HCT116 (cell line): ENCODE results near the gene MOV10L1. TPM values are rescaled to one million over a fixed set of nuclear protein-coding genes. Genes with fewer than 3 reads are reported as not detected.

ENCODE experiments used
- ATAC-seq: fragments of 200-7000 bp; cut with Tn5 transposase; 2 replicates; pipeline ENCODE4 v1.9.1; 2020; ENCODE audit warnings: mild to moderate bottlenecking, moderate library complexity
- BruUV-seq: library from RNA; stranded (reverse); fragments of 400-500 nt; replicated peaks from 2 replicates; lab custom pipeline; 2021; lab: Mats Ljungman, UMichigan
- CTCF ChIA-PET: fragments of 300-600 bp; sonication (Branson Sonifier 250); formaldehyde crosslinking; loops from one replicate; lab custom pipeline; 2021; ENCODE audit warnings: antibody characterized with exemption; lab: Charles Lee
- POLR2A ChIA-PET: fragments of 300-600, 350-600 bp; sonication (Branson Sonifier 250); formaldehyde crosslinking; loops from one replicate; lab custom pipeline; 2021; ENCODE audit warnings: antibody characterized with exemption; lab: Charles Lee
- RAD21 ChIA-PET, 2 experiments: fragments of 300-600 bp; sonication (Branson Sonifier 250); formaldehyde crosslinking; loops; one replicate each; lab custom pipeline; 2023; ENCODE audit warnings: low total read pairs in 2 of 2; ENCODE audit not compliant: uncharacterized antibody in 2 of 2, unreplicated experiment in 2 of 2, low non-redundant PET in 1 of 2; lab: Charles Lee
- DNase-seq: peaks from one replicate; pipeline ENCODE4 v3.0.0-alpha.2; 2010; ENCODE audit warnings: low read depth, low spot score
- H2AFZ ChIP-seq: fragments of 200-600 bp; shearing (Covaris generic), sonication (generic); 2 replicates; pipeline ENCODE4 v1.6.1; 2017; ENCODE audit warnings: low read depth, mixed run types, mixed read lengths, antibody characterized with exemption, low read length; ENCODE audit not compliant: poor library complexity, severe bottlenecking
- H3K27ac ChIP-seq: 2 replicates; pipeline ENCODE4 v1.5.1; 2012; ENCODE audit warnings: low read depth, low read length
- H3K27me3 ChIP-seq: fragments of 200-600 bp; sonication (generic); 2 replicates; pipeline ENCODE4 v1.6.1; 2016; ENCODE audit warnings: mixed run types, low read length, mixed read lengths; ENCODE audit not compliant: insufficient read depth
- H3K36me3 ChIP-seq, 2 experiments: fragments of 200-500 bp in 1 of 2; fragments of 200-600 bp in 1 of 2; sonication (Bioruptor generic) in 1 of 2; sonication (generic) in 1 of 2; 2 replicates each; pipeline versions ENCODE4 v1.5.1 to v1.6.1; 2014 to 2016; ENCODE audit warnings: low read length in 2 of 2, inconsistent platforms in 1 of 2, mixed read lengths in 1 of 2, mixed run types in 1 of 2; ENCODE audit not compliant: insufficient read depth in 2 of 2, control insufficient read depth in 1 of 2
- H3K4me1 ChIP-seq, 2 experiments: fragments of 200-600 bp in 1 of 2; sonication (generic) in 1 of 2; 2 replicates each; pipeline versions ENCODE4 v1.5.1 to v1.6.1; 2012 to 2017; ENCODE audit warnings: low read length in 2 of 2, inconsistent platforms in 1 of 2, mild to moderate bottlenecking in 1 of 2, mixed read lengths in 1 of 2, mixed run types in 1 of 2, moderate library complexity in 1 of 2; ENCODE audit not compliant: insufficient read depth in 2 of 2, control insufficient read depth in 1 of 2
- H3K4me2 ChIP-seq: fragments of 200-600 bp; sonication (generic); 2 replicates; pipeline ENCODE4 v1.6.1; 2017; ENCODE audit warnings: mixed run types, low read length, mixed read lengths
- H3K4me3 ChIP-seq, 2 experiments: fragments of 200-600 bp in 1 of 2; sonication (generic) in 1 of 2; replicated peaks in 1 of 2; 2 replicates each; pipeline ENCODE4 v1.5.1; 2011 to 2016; ENCODE audit warnings: low read length in 2 of 2, control low read depth in 1 of 2, low read depth in 1 of 2, mild to moderate bottlenecking in 1 of 2, mixed read lengths in 1 of 2, mixed run types in 1 of 2
- H3K79me2 ChIP-seq: fragments of 200-600 bp; sonication (generic); 2 replicates; pipeline ENCODE4 v1.6.1; 2017; ENCODE audit warnings: mild to moderate bottlenecking, mixed run types, low read length, moderate library complexity, mixed read lengths; ENCODE audit not compliant: insufficient read depth
- H3K9ac ChIP-seq: fragments of 200-600 bp; sonication (generic); 2 replicates; pipeline ENCODE4 v1.6.1; 2016; ENCODE audit warnings: low read length, mixed read lengths
- H3K9me2 ChIP-seq: fragments of 200-600 bp; sonication (generic), shearing (Covaris generic); 2 replicates; pipeline ENCODE4 v1.6.1; 2017; ENCODE audit warnings: mixed run types, mild to moderate bottlenecking, moderate library complexity; ENCODE audit not compliant: insufficient read depth
- H3K9me3 ChIP-seq, 2 experiments: fragments of 200-500 bp in 1 of 2; fragments of 200-600 bp in 1 of 2; sonication (Bioruptor generic) in 1 of 2; sonication (generic) in 1 of 2; 2 replicates each; pipeline ENCODE4 v1.6.1; 2014 to 2017; ENCODE audit warnings: low read length in 2 of 2, mixed read lengths in 2 of 2, inconsistent platforms in 1 of 2, low read depth in 1 of 2, mild to moderate bottlenecking in 1 of 2, mixed run types in 1 of 2, moderate library complexity in 1 of 2; ENCODE audit not compliant: control insufficient read depth in 1 of 2, insufficient read depth in 1 of 2
- H4K20me1 ChIP-seq: fragments of 200-600 bp; sonication (generic), shearing (Covaris generic); 2 replicates; pipeline ENCODE4 v1.6.1; 2017; ENCODE audit warnings: mixed run types, mild to moderate bottlenecking, moderate library complexity; ENCODE audit not compliant: insufficient read depth
- ATF3 ChIP-seq: IDR thresholded peaks from 2 replicates; pipeline ENCODE4 v1.6.1; 2012
- CEBPB ChIP-seq: IDR thresholded peaks from 2 replicates; pipeline ENCODE4 v1.6.1; 2012; ENCODE audit warnings: low read depth
- CTCF ChIP-seq, 3 experiments: fragments of 200-600 bp in 1 of 3; sonication (generic) in 1 of 3; IDR thresholded peaks in 2 of 3; conservative IDR thresholded peaks in 1 of 3; 2 replicates each; pipeline ENCODE4 v1.5.1; 2012 to 2017; ENCODE audit warnings: low read depth in 2 of 3, low read length in 2 of 3, antibody characterized with exemption in 1 of 3, borderline replicate concordance in 1 of 3, control low read depth in 1 of 3, mild to moderate bottlenecking in 1 of 3, mixed read lengths in 1 of 3, mixed run types in 1 of 3, moderate library complexity in 1 of 3; ENCODE audit not compliant: insufficient read depth in 1 of 3
- EGR1 ChIP-seq: IDR thresholded peaks from 2 replicates; pipeline ENCODE4 v1.6.1; 2012; ENCODE audit warnings: low read depth
- ELF1 ChIP-seq: IDR thresholded peaks from 2 replicates; pipeline ENCODE4 v1.6.1; 2012; ENCODE audit warnings: low read depth, borderline replicate concordance
- EZH2phosphoT487 ChIP-seq: fragments of 200-600 bp; IDR thresholded peaks from 2 replicates; pipeline ENCODE4 v1.6.1; 2018; ENCODE audit warnings: antibody characterized with exemption, borderline replicate concordance
- FOSL1 ChIP-seq: IDR thresholded peaks from 2 replicates; pipeline ENCODE4 v1.6.1; 2012; ENCODE audit warnings: low read depth
- JUND ChIP-seq: IDR thresholded peaks from 2 replicates; pipeline ENCODE4 v1.6.1; 2012
- MAX ChIP-seq: IDR thresholded peaks from 2 replicates; pipeline ENCODE4 v1.6.1; 2012
- POLR2A ChIP-seq: IDR thresholded peaks from 2 replicates; pipeline ENCODE4 v1.7.0; 2011; ENCODE audit warnings: borderline replicate concordance; ENCODE audit not compliant: insufficient read depth, insufficient read length; ENCODE audit errors: extremely low read depth
- POLR2AphosphoS5 ChIP-seq: IDR thresholded peaks from 2 replicates; pipeline ENCODE4 v1.6.1; 2011; ENCODE audit warnings: mild to moderate bottlenecking, low read depth, low read length, moderate library complexity
- RAD21 ChIP-seq: IDR thresholded peaks from 2 replicates; pipeline ENCODE4 v1.6.1; 2012; ENCODE audit warnings: low read depth, mild to moderate bottlenecking
- REST ChIP-seq: IDR thresholded peaks from 2 replicates; pipeline ENCODE4 v1.6.1; 2012; ENCODE audit warnings: low read depth
- SIN3A ChIP-seq: IDR thresholded peaks from 2 replicates; pipeline ENCODE4 v1.6.1; 2012; ENCODE audit warnings: low read depth
- SP1 ChIP-seq: IDR thresholded peaks from 2 replicates; pipeline ENCODE4 v1.6.1; 2012; ENCODE audit warnings: low read depth
- SRF ChIP-seq: IDR thresholded peaks from 2 replicates; pipeline ENCODE4 v1.6.1; 2012; ENCODE audit warnings: low read depth
- YY1 ChIP-seq: IDR thresholded peaks from 2 replicates; pipeline ENCODE4 v1.6.1; 2011; ENCODE audit warnings: low read length, low read depth, moderate library complexity, mild to moderate bottlenecking; ENCODE audit not compliant: insufficient replicate concordance; ENCODE audit errors: extremely low read depth
- ZBTB33 ChIP-seq: IDR thresholded peaks from 2 replicates; pipeline ENCODE4 v1.6.1; 2011; ENCODE audit warnings: mild to moderate bottlenecking, low read length, moderate library complexity; ENCODE audit not compliant: insufficient replicate concordance; ENCODE audit errors: extremely low read depth
- ZFX ChIP-seq: fragments of 450-650 bp; IDR thresholded peaks from 2 replicates; pipeline ENCODE4 v1.6.1; 2017
- ZNF274 ChIP-seq: fragments of 200-500 bp; sonication (Bioruptor generic); IDR thresholded peaks from 2 replicates; pipeline ENCODE4 v1.6.1; 2014; ENCODE audit warnings: mild to moderate bottlenecking, low read depth, low read length, inconsistent platforms
- intact Hi-C: fragments of 100-400 bp; cut with micrococcal nuclease; formaldehyde crosslinking; loops from 2 replicates; pipeline ENCODE4 v1.10.0; 2022
- total RNA-seq: library from RNA; stranded (reverse); gene quantifications from one replicate; pipeline ENCODE4 v1.2.1, GENCODE V29; 2021; ENCODE audit not compliant: unreplicated experiment

Gene MOV10L1
- total RNA-seq, 1 experiment from 2014 or later = not detected

GRCh38 chr22:50208430-50208938 is 118.7 kb downstream of the MOV10L1 start:
- RAD21 ChIA-PET = no interaction called here
- POLR2A ChIA-PET = no interaction called here

More at GRCh38 chr22:50208430-50208938, 118.7 kb downstream of the MOV10L1 start:
- CTCF ChIA-PET = interaction anchor here (1.0 to 1.7 kb wide), 3 partner anchors 33 to 278 kb away, joined by 3 to 7 read pairs (median 5); no protein-coding TSS in a partner anchor
- DNase-seq = no peak
- H3K9me3 ChIP-seq = peaks cover 0 to 3% of the 10 kb centered on the region in 2 experiments; a peak in 1 of 4 replicates
- H3K4me3 ChIP-seq = no peak overlapping the region
- H3K27me3 ChIP-seq = no peaks in the 10 kb centered on the region
- ATAC-seq = no peak
- TF ChIP-seq SRF (no peak), CTCF (IDR thresholded peaks at IDR 0.05 in 2 of 3, conservative IDR thresholded peaks at IDR 0.05 in 1 of 3; ENCODE audit: borderline replicate concordance in 1 of 3, insufficient read depth in 1 of 3, low read depth in 2 of 3, low read length in 2 of 3) (no peak), ZNF274 (no peak), EGR1 (no peak), YY1 (no peak), ZFX (no peak), JUND (no peak), REST (no peak), POLR2AphosphoS5 (no peak), SIN3A (no peak), MAX (no peak), ZBTB33 (no peak), CEBPB (no peak), RAD21 (no peak), ATF3 (no peak), FOSL1 (no peak), SP1 (no peak), ELF1 (no peak), POLR2A (no peak), EZH2phosphoT487 (no peak)
- H2AFZ ChIP-seq = no peak overlapping the region
- intact Hi-C loops = loop anchor here (10.0 kb wide), 1 partner anchor 274 kb away; no protein-coding TSS in a partner anchor
- peaks cover 6 to 18% of the 10 kb centered on the region in 2 experiments; a peak in 3 of 4 replicates for H3K36me3 ChIP-seq
- H3K79me2 ChIP-seq = peaks cover 13% of the 10 kb centered on the region; the same call in 1 of the 2 replicates
- no peaks in the 10 kb centered on the region for H3K9me2 ChIP-seq
- no peak overlapping the region for H3K27ac ChIP-seq
- no TSS peak for BruUV-seq
- peaks cover 0 to 16% of the 10 kb centered on the region in 2 experiments; a peak in 2 of 4 replicates for H3K4me1 ChIP-seq
- no peak overlapping the region for H3K9ac ChIP-seq
- H3K4me2 ChIP-seq = no peak overlapping the region
- no peaks in the 10 kb centered on the region for H4K20me1 ChIP-seq
